H9 (cell line): ENCODE data around the gene PIEZO2. TPM values are rescaled to one million over a fixed set of nuclear protein-coding genes. Genes with fewer than 3 reads are reported as not detected.

Experiments used
- DNase-seq: peaks from one replicate; pipeline ENCODE4 v3.0.0-alpha.2; 2017
- H2AFZ ChIP-seq: one replicate; pipeline ENCODE4 v1.6.1; 2013; ENCODE audit warnings: mild to moderate bottlenecking, low read length, control low read depth, moderate library complexity
- H2AK5ac ChIP-seq: 2 replicates; pipeline ENCODE4 v1.6.1; 2013; ENCODE audit warnings: low read length, control low read depth, mixed read lengths; ENCODE audit not compliant: insufficient read length
- H2BK120ac ChIP-seq: one replicate; pipeline ENCODE4 v1.6.1; 2013; ENCODE audit warnings: low read depth, mild to moderate bottlenecking, low read length, control low read depth, inconsistent platforms; ENCODE audit not compliant: poor library complexity, severe bottlenecking
- H2BK12ac ChIP-seq: 2 replicates; pipeline ENCODE4 v1.6.1; 2013; ENCODE audit warnings: low read length, control low read depth, mixed read lengths, low read depth; ENCODE audit not compliant: insufficient read length
- H2BK15ac ChIP-seq: 2 replicates; pipeline ENCODE4 v1.6.1; 2013; ENCODE audit warnings: low read depth, low read length, control low read depth
- H2BK20ac ChIP-seq: one replicate; pipeline ENCODE4 v1.6.1; 2013; ENCODE audit warnings: low read depth, mild to moderate bottlenecking, low read length, control low read depth, inconsistent platforms; ENCODE audit not compliant: poor library complexity, severe bottlenecking
- H2BK5ac ChIP-seq: 2 replicates; pipeline ENCODE4 v1.6.1; 2013; ENCODE audit warnings: low read length, control low read depth, mixed read lengths; ENCODE audit not compliant: insufficient read length
- H3K14ac ChIP-seq: 2 replicates; pipeline ENCODE4 v1.6.1; 2013; ENCODE audit warnings: low read length, control low read depth; ENCODE audit not compliant: insufficient read depth
- H3K18ac ChIP-seq: 2 replicates; pipeline ENCODE4 v1.6.1; 2013; ENCODE audit warnings: low read depth, mild to moderate bottlenecking, mixed read lengths, low read length, control low read depth; ENCODE audit not compliant: insufficient read length
- H3K23ac ChIP-seq: 2 replicates; pipeline ENCODE4 v1.6.1; 2013; ENCODE audit warnings: low read length, control low read depth, mixed read lengths, low read depth; ENCODE audit not compliant: insufficient read length
- H3K23me2 ChIP-seq: 2 replicates; pipeline ENCODE4 v1.6.1; 2013; ENCODE audit warnings: low read depth, mild to moderate bottlenecking, mixed read lengths, low read length, control low read depth; ENCODE audit not compliant: insufficient read length, poor library complexity, severe bottlenecking
- H3K27ac ChIP-seq: 2 replicates; pipeline ENCODE4 v1.5.1; 2013; ENCODE audit warnings: low read length, control low read depth, mixed read lengths, low read depth; ENCODE audit not compliant: insufficient read length
- H3K27me3 ChIP-seq: 2 replicates; pipeline ENCODE4 v1.6.1; 2013; ENCODE audit warnings: low read length, control low read depth, inconsistent platforms; ENCODE audit not compliant: insufficient read depth
- H3K4ac ChIP-seq: 2 replicates; pipeline ENCODE4 v1.6.1; 2013; ENCODE audit warnings: low read depth, mild to moderate bottlenecking, control low read depth, inconsistent platforms, low read length, moderate library complexity
- H3K4me1 ChIP-seq: 2 replicates; pipeline ENCODE4 v1.6.1; 2013; ENCODE audit warnings: low read length, control low read depth, inconsistent platforms; ENCODE audit not compliant: insufficient read depth
- H3K4me2 ChIP-seq: 2 replicates; pipeline ENCODE4 v1.6.1; 2013; ENCODE audit warnings: low read length, control low read depth, mixed read lengths; ENCODE audit not compliant: insufficient read length, insufficient read depth
- H3K56ac ChIP-seq: 2 replicates; pipeline ENCODE4 v1.6.1; 2013; ENCODE audit warnings: low read depth, mild to moderate bottlenecking, mixed read lengths, low read length, control low read depth; ENCODE audit not compliant: insufficient read length
- H3K79me1 ChIP-seq: 2 replicates; pipeline ENCODE4 v1.6.1; 2013; ENCODE audit warnings: low read depth, mild to moderate bottlenecking, moderate library complexity, low read length, control low read depth, inconsistent platforms; ENCODE audit not compliant: insufficient read depth, poor library complexity, severe bottlenecking
- H3K79me2 ChIP-seq: 2 replicates; pipeline ENCODE4 v1.6.1; 2013; ENCODE audit warnings: low read length, control low read depth, inconsistent platforms; ENCODE audit not compliant: insufficient read depth
- H3K9ac ChIP-seq: 2 replicates; pipeline ENCODE4 v1.6.1; 2013; ENCODE audit warnings: low read length, control low read depth, mixed read lengths; ENCODE audit not compliant: insufficient read length; ENCODE audit errors: extremely low read depth
- H3K9me3 ChIP-seq: one replicate; pipeline ENCODE4 v1.6.1; 2013; ENCODE audit warnings: low read depth, low read length, inconsistent platforms; ENCODE audit not compliant: control insufficient read depth
- H3T11ph ChIP-seq: one replicate; pipeline ENCODE4 v1.6.1; 2013; ENCODE audit warnings: mild to moderate bottlenecking, low read length, control low read depth, inconsistent platforms
- H4K20me1 ChIP-seq: one replicate; pipeline ENCODE4 v1.6.1; 2013; ENCODE audit not compliant: control insufficient read depth, insufficient read length, insufficient read depth
- H4K5ac ChIP-seq: 2 replicates; pipeline ENCODE4 v1.6.1; 2013; ENCODE audit warnings: low read depth, mild to moderate bottlenecking, mixed read lengths, low read length, control low read depth; ENCODE audit not compliant: insufficient read length
- H4K8ac ChIP-seq: replicated peaks from 2 replicates; pipeline ENCODE4 v1.6.1; 2013; ENCODE audit warnings: low read length, control low read depth, mixed read lengths, low read depth; ENCODE audit not compliant: insufficient read length
- H4K91ac ChIP-seq: 2 replicates; pipeline ENCODE4 v1.6.1; 2013; ENCODE audit warnings: low read depth, mild to moderate bottlenecking, moderate library complexity, mixed read lengths, low read length, control low read depth; ENCODE audit not compliant: insufficient read length
- H3K27ac Mint-ChIP-seq, 3 experiments: 2 replicates in 2 of 3; 3 replicates in 1 of 3; pipeline ENCODE4 v1.8.0; 2020 to 2021; ENCODE audit warnings: mixed read lengths in 3 of 3, mild to moderate bottlenecking in 1 of 3, moderate library complexity in 1 of 3
- H3K27me3 Mint-ChIP-seq: 2 replicates; pipeline ENCODE4 v1.8.0; 2021; ENCODE audit warnings: low read depth, mild to moderate bottlenecking, moderate library complexity, mixed read lengths
- H3K36me3 Mint-ChIP-seq, 3 experiments: 2 replicates in 2 of 3; 3 replicates in 1 of 3; pipeline ENCODE4 v1.8.0; 2020 to 2021; ENCODE audit warnings: low read depth in 3 of 3, mixed read lengths in 3 of 3; ENCODE audit not compliant: insufficient read depth in 1 of 3
- H3K4me1 Mint-ChIP-seq, 2 experiments: 2 replicates each; pipeline ENCODE4 v1.8.0; 2020; ENCODE audit warnings: mixed read lengths in 2 of 2
- H3K4me3 Mint-ChIP-seq, 2 experiments: 2 replicates in 1 of 2; 3 replicates in 1 of 2; pipeline ENCODE4 v1.8.0; 2020 to 2021; ENCODE audit warnings: mild to moderate bottlenecking in 2 of 2, mixed read lengths in 2 of 2, moderate library complexity in 1 of 2
- H3K9me3 Mint-ChIP-seq, 2 experiments: 2 replicates in 1 of 2; 3 replicates in 1 of 2; pipeline ENCODE4 v1.8.0; 2020; ENCODE audit warnings: mild to moderate bottlenecking in 2 of 2, mixed read lengths in 2 of 2, moderate library complexity in 1 of 2
- CTCF ChIP-seq: fragments of 200-600 bp; sonication (generic); conservative IDR thresholded peaks from 3 replicates; pipeline ENCODE4 v1.8.0; 2021; ENCODE audit warnings: antibody characterized with exemption, mild to moderate bottlenecking
- whole genome bisulfite sequencing: extraction: QIAGEN DNeasy Blood & Tissue Kit; methylation state at CpG from one replicate; pipeline ENCODE4 v1.1.7; 2013; ENCODE audit warnings: missing lambda C conversion rate, low lambda C conversion rate, mixed read lengths; ENCODE audit not compliant: insufficient read length; ENCODE audit errors: extremely low coverage; 5-methylcytosine and 5-hydroxymethylcytosine counted together
- total RNA-seq: library from RNA; stranded (reverse); gene quantifications from 2 replicates; pipeline ENCODE4 v1.2.1, GENCODE V29; 2021

PIEZO2 gene
- total RNA-seq, 1 experiment from 2014 or later, result 3.9 TPM

DNA sequence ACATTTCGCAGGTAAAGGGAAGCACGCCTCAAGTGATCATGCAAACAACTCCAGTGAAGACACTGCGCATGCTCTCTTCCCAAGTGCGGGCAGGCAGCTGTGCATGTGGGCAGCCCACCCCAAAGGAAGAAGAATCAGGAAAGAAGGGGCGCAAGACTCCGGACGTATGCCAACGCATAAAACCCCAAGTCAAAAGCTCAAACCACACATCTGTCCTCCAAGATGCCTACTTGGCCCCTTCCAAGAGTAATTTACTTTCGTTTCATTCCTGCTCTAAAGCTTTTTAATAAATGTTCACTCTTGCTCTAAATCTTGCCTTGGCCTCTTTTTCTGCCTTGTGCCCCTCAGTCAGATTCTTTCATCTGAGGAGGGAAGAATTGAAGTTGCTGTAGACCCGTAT is 254.9 kb downstream of the PIEZO2 start:
- H3K23me2 ChIP-seq, result no peaks in the 10 kb centered on the region
- DNase-seq, result no peak
- no peak overlapping the region for H3K4ac ChIP-seq
- Mint-ChIP-seq H3K27ac (no peak overlapping the region), H3K36me3 (peaks cover 0 to 4% (median 0%) of the 10 kb centered on the region in 3 experiments; a peak in 3 of 7 replicates), H3K4me3 (no peak overlapping the region), H3K4me1 (peaks cover 12% of the 10 kb centered on the region in 2 experiments), H3K9me3 (no peaks in the 10 kb centered on the region; a peak in 1 of 5 replicates), H3K27me3 (no peaks in the 10 kb centered on the region)
- H2AK5ac ChIP-seq, result no peak overlapping the region
- H2BK20ac ChIP-seq, result no peak overlapping the region
- H3K4me2 ChIP-seq, result no peak overlapping the region
- TF ChIP-seq CTCF, result no peak
- no peaks in the 10 kb centered on the region; the same call in 1 of the 2 replicates for H3K4me1 ChIP-seq
- no peaks in the 10 kb centered on the region for H3K79me2 ChIP-seq
- H4K20me1 ChIP-seq, result no peaks in the 10 kb centered on the region
- H2AFZ ChIP-seq, result no peak overlapping the region
- no peak overlapping the region for H4K5ac ChIP-seq
- no peak overlapping the region for H3K9ac ChIP-seq
- no peak overlapping the region for H2BK120ac ChIP-seq
- no peaks in the 10 kb centered on the region for H3K9me3 ChIP-seq
- no peak overlapping the region for H4K91ac ChIP-seq
- H3T11ph ChIP-seq, result no peak overlapping the region
- no peak overlapping the region for H2BK12ac ChIP-seq
- no peak overlapping the region for H2BK5ac ChIP-seq
- H3K14ac ChIP-seq, result no peak overlapping the region
- no peak overlapping the region for H3K56ac ChIP-seq
- no CpG with 5 or more reads among the region's 10 CpGs for WGBS
- H3K27me3 ChIP-seq, result no peaks in the 10 kb centered on the region
- H3K27ac ChIP-seq, result no peak overlapping the region
- no peak overlapping the region for H2BK15ac ChIP-seq
- H4K8ac ChIP-seq, result no peak overlapping the region
- H3K18ac ChIP-seq, result no peak overlapping the region
- H3K23ac ChIP-seq, result no peak overlapping the region
- H3K79me1 ChIP-seq, result no peaks in the 10 kb centered on the region
